Mucosa of stomach (tissue), 1 donor: ENCODE data around the gene ZNF79.

ENCODE experiments used
- H3K27me3 ChIP-seq: one replicate; pipeline ENCODE4 v1.7.0; 2013; ENCODE audit warnings: mild to moderate bottlenecking, low read length; ENCODE audit not compliant: control insufficient read depth, insufficient read depth
- H3K36me3 ChIP-seq: one replicate; pipeline ENCODE4 v1.7.0; 2013; ENCODE audit warnings: low read length; ENCODE audit not compliant: control insufficient read depth, insufficient read depth
- H3K4me1 ChIP-seq: one replicate; pipeline ENCODE4 v1.7.0; 2013; ENCODE audit warnings: mild to moderate bottlenecking, low read length; ENCODE audit not compliant: control insufficient read depth, insufficient read depth
- H3K4me3 ChIP-seq: one replicate; pipeline ENCODE4 v1.7.0; 2013; ENCODE audit warnings: low read length
- H3K9ac ChIP-seq: one replicate; pipeline ENCODE4 v1.7.0; 2013; ENCODE audit warnings: mild to moderate bottlenecking, low read length, moderate library complexity
- H3K9me3 ChIP-seq: one replicate; pipeline ENCODE4 v1.7.0; 2013; ENCODE audit warnings: mild to moderate bottlenecking, low read length, moderate library complexity; ENCODE audit not compliant: control insufficient read depth
- donor health status: Pancreatic carcinoma.

ZNF79 gene

GRCh38 chr9:127423934-127424675 lies at the start of gene ZNF79:
Gene ZNF79 (plus strand): TSS chr9:127424382. CDS start chr9:127424788, 406 bp downstream.
- peak within 1 kb of the TSS; percentile 85 for H3K4me3 ChIP-seq
- peak within 1 kb of the TSS; percentile 92 for H3K9ac ChIP-seq

GRCh38 chr9:127380479-127380878 lies 43.7 kb upstream of the ZNF79 start:
- H3K36me3 ChIP-seq, result no peaks in the 10 kb centered on the region
- H3K4me1 ChIP-seq, result no peaks in the 10 kb centered on the region
- no peak overlapping the region for H3K4me3 ChIP-seq
- H3K27me3 ChIP-seq, result no peaks in the 10 kb centered on the region
- no peaks in the 10 kb centered on the region for H3K9me3 ChIP-seq
- H3K9ac ChIP-seq, result no peak overlapping the region

More at GRCh38 chr9:127423934-127424675, at the start of gene ZNF79:
- no peaks in the 10 kb centered on the region for H3K9me3 ChIP-seq
- no peaks in the 10 kb centered on the region for H3K36me3 ChIP-seq
- H3K27me3 ChIP-seq, result no peaks in the 10 kb centered on the region
- peaks cover 23% of the 10 kb centered on the region for H3K4me1 ChIP-seq

GRCh38 chr9:127382541-127382940 lies 41.6 kb upstream of the ZNF79 start:
- H3K4me1 ChIP-seq, result no peaks in the 10 kb centered on the region
- no peaks in the 10 kb centered on the region for H3K27me3 ChIP-seq
- no peak overlapping the region for H3K9ac ChIP-seq
- H3K36me3 ChIP-seq, result no peaks in the 10 kb centered on the region
- H3K4me3 ChIP-seq, result no peak overlapping the region
- no peaks in the 10 kb centered on the region for H3K9me3 ChIP-seq

- Histone ChIP-seq H3K36me3 (no peaks in the 10 kb centered on the region), H3K4me1 (no peaks in the 10 kb centered on the region), H3K9ac (no peak overlapping the region), H3K9me3 (no peaks in the 10 kb centered on the region), H3K4me3 (no peak overlapping the region), H3K27me3 (no peaks in the 10 kb centered on the region)
Observed at GRCh38 chr9:127384016-127384730, 40.0 kb upstream of the ZNF79 start.

- Histone ChIP-seq H3K9ac (no peak overlapping the region), H3K27me3 (no peaks in the 10 kb centered on the region), H3K36me3 (no peaks in the 10 kb centered on the region), H3K9me3 (no peaks in the 10 kb centered on the region), H3K4me1 (no peaks in the 10 kb centered on the region), H3K4me3 (no peak overlapping the region)
Observed at GRCh38 chr9:127384901-127385300, 39.3 kb upstream of the ZNF79 start.

- no peak overlapping the region for H3K9ac ChIP-seq
- H3K36me3 ChIP-seq, result no peaks in the 10 kb centered on the region
- H3K4me1 ChIP-seq, result no peaks in the 10 kb centered on the region
- H3K27me3 ChIP-seq, result no peaks in the 10 kb centered on the region
- no peaks in the 10 kb centered on the region for H3K9me3 ChIP-seq
- no peak overlapping the region for H3K4me3 ChIP-seq
Observed at GRCh38 chr9:127386249-127386648, 37.9 kb upstream of the ZNF79 start.

GRCh38 chr9:127386981-127387380 lies 37.2 kb upstream of the ZNF79 start:
- H3K4me1 ChIP-seq, result no peaks in the 10 kb centered on the region
- no peaks in the 10 kb centered on the region for H3K36me3 ChIP-seq
- no peaks in the 10 kb centered on the region for H3K27me3 ChIP-seq
- H3K9ac ChIP-seq, result no peak overlapping the region
- no peak overlapping the region for H3K4me3 ChIP-seq
- H3K9me3 ChIP-seq, result no peaks in the 10 kb centered on the region

GRCh38 chr9:127388037-127388855 lies 35.9 kb upstream of the ZNF79 start:
- no peaks in the 10 kb centered on the region for H3K27me3 ChIP-seq
- H3K9me3 ChIP-seq, result no peaks in the 10 kb centered on the region
- no peak overlapping the region for H3K4me3 ChIP-seq
- H3K36me3 ChIP-seq, result no peaks in the 10 kb centered on the region
- no peaks in the 10 kb centered on the region for H3K4me1 ChIP-seq
- H3K9ac ChIP-seq, result no peak overlapping the region

GRCh38 chr9:127388856-127389238 lies 35.3 kb upstream of the ZNF79 start:
- Histone ChIP-seq H3K9ac (no peak overlapping the region), H3K9me3 (no peaks in the 10 kb centered on the region), H3K36me3 (no peaks in the 10 kb centered on the region)

GRCh38 chr9:127389381-127390247 lies 34.6 kb upstream of the ZNF79 start:
- H3K4me1 ChIP-seq, result no peaks in the 10 kb centered on the region
- H3K9ac ChIP-seq, result no peak overlapping the region
- no peaks in the 10 kb centered on the region for H3K27me3 ChIP-seq
- H3K36me3 ChIP-seq, result no peaks in the 10 kb centered on the region
- no peak overlapping the region for H3K4me3 ChIP-seq
- H3K9me3 ChIP-seq, result no peaks in the 10 kb centered on the region

More at GRCh38 chr9:127388856-127389238, 35.3 kb upstream of the ZNF79 start:
- Histone ChIP-seq H3K4me1 (no peaks in the 10 kb centered on the region), H3K27me3 (no peaks in the 10 kb centered on the region), H3K4me3 (no peak overlapping the region)

GRCh38 chr9:127390248-127390545 lies 34.0 kb upstream of the ZNF79 start:
- Histone ChIP-seq H3K27me3 (no peaks in the 10 kb centered on the region), H3K9ac (no peak overlapping the region), H3K4me1 (no peaks in the 10 kb centered on the region), H3K36me3 (no peaks in the 10 kb centered on the region), H3K9me3 (no peaks in the 10 kb centered on the region), H3K4me3 (no peak overlapping the region)
